H1 (cell line): ENCODE results near the gene SLCO4A1.

Source experiments
- BRCA1 ChIP-seq: IDR thresholded peaks from 2 replicates; pipeline ENCODE4 v1.6.1; 2012; ENCODE audit warnings: low read depth, low read length, improper control_type of control experiment
- CEBPB ChIP-seq: IDR thresholded peaks from 2 replicates; pipeline ENCODE4 v1.6.1; 2012; ENCODE audit warnings: low read depth, low read length
- EZH2 ChIP-seq: fragments of 200-600 bp; sonication (generic); IDR thresholded peaks from 2 replicates; pipeline ENCODE4 v1.7.1; 2012; ENCODE audit warnings: low read depth, mild to moderate bottlenecking, moderate library complexity, low read length, inconsistent platforms; ENCODE audit not compliant: severe bottlenecking
- JUN ChIP-seq: IDR thresholded peaks from 2 replicates; pipeline ENCODE4 v1.6.1; 2011; ENCODE audit warnings: low read depth, mild to moderate bottlenecking, improper control_type of control experiment, low read length
- POLR2A ChIP-seq, 2 experiments: IDR thresholded peaks; 1 replicate in 1 of 2; 2 replicates in 1 of 2; pipeline ENCODE4 v1.6.1; 2011; ENCODE audit warnings: low read depth in 2 of 2, low read length in 2 of 2, mild to moderate bottlenecking in 2 of 2; ENCODE audit errors: control extremely low read depth in 1 of 2
- SIX5 ChIP-seq: IDR thresholded peaks from 2 replicates; pipeline ENCODE4 v1.6.1; 2011; ENCODE audit warnings: mild to moderate bottlenecking, low read depth, low read length
- TCF12 ChIP-seq: IDR thresholded peaks from 2 replicates; pipeline ENCODE4 v1.6.1; 2011; ENCODE audit warnings: low read depth, mild to moderate bottlenecking, low read length
- YY1 ChIP-seq: IDR thresholded peaks from 2 replicates; pipeline ENCODE4 v1.6.1; 2011; ENCODE audit warnings: low read depth, mild to moderate bottlenecking, low read length
- ZNF274 ChIP-seq: IDR thresholded peaks from 2 replicates; pipeline ENCODE4 v1.7.0; 2012; ENCODE audit warnings: low read length, borderline replicate concordance; ENCODE audit errors: extremely low read depth
- TF ChIP-seq, protein P1 (sequence below), 3 experiments: IDR thresholded peaks; 1 replicate in 2 of 3; 2 replicates in 1 of 3; pipeline versions ENCODE4 v1.5.1 to v1.6.1; 2011; ENCODE audit warnings: low read length in 3 of 3, mild to moderate bottlenecking in 3 of 3, inconsistent platforms in 2 of 3, low read depth in 1 of 3, moderate library complexity in 1 of 3; ENCODE audit not compliant: insufficient read depth in 1 of 3; ENCODE audit errors: control extremely low read depth in 1 of 3
- TF ChIP-seq, protein P2 (sequence below): IDR thresholded peaks from 2 replicates; pipeline ENCODE4 v1.6.1; 2012; ENCODE audit warnings: inconsistent platforms

DNA sequence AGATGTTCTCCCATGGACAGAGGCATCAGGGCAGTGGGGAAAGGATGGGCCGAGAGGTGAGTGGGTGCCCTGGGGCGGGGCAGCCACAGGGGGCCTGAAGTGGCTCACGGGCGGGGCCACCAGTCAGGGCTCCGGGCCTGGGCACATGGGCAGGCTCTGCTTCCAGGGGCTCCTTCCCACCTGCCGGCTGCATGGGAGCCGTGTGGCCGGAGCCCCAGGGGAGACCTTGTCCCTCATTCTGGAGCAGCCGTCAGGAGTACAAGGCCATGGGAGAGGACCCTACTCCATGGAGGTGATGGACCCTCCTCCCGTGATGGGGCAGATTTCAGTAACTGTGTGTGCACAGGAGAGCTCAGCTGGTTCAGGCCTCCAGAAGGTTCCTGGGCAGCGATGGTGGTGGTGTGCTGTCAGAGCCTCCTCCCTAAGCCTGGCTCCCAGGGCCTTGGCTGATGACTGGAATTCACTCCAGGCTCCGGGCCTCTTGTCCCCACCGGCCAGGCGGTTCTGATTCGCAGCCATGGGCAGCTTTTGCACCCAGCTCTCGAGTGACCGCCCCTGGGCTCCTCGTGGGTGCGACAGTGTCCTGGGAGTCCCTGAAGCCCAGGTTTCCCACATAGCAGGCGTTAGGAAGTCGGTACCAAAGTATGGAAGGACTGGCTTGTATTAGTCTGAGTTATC is 6.2 kb downstream of the SLCO4A1 start:
- TF ChIP-seq, protein P1, sequence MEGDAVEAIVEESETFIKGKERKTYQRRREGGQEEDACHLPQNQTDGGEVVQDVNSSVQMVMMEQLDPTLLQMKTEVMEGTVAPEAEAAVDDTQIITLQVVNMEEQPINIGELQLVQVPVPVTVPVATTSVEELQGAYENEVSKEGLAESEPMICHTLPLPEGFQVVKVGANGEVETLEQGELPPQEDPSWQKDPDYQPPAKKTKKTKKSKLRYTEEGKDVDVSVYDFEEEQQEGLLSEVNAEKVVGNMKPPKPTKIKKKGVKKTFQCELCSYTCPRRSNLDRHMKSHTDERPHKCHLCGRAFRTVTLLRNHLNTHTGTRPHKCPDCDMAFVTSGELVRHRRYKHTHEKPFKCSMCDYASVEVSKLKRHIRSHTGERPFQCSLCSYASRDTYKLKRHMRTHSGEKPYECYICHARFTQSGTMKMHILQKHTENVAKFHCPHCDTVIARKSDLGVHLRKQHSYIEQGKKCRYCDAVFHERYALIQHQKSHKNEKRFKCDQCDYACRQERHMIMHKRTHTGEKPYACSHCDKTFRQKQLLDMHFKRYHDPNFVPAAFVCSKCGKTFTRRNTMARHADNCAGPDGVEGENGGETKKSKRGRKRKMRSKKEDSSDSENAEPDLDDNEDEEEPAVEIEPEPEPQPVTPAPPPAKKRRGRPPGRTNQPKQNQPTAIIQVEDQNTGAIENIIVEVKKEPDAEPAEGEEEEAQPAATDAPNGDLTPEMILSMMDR (IDR thresholded peaks at IDR 0.05; ENCODE audit: control extremely low read depth in 1 of 3, insufficient read depth in 1 of 3, low read depth in 1 of 3, low read length in 3 of 3), result no peak
- TF ChIP-seq JUN (no peak), TCF12 (no peak), EZH2 (no peak), CEBPB (no peak), ZNF274 (no peak), POLR2A (IDR thresholded peaks at IDR 0.05; ENCODE audit: control extremely low read depth in 1 of 2, low read depth in 2 of 2, low read length in 2 of 2) (no peak), BRCA1 (no peak), SIX5 (no peak), YY1 (no peak)
- TF ChIP-seq, protein P2, sequence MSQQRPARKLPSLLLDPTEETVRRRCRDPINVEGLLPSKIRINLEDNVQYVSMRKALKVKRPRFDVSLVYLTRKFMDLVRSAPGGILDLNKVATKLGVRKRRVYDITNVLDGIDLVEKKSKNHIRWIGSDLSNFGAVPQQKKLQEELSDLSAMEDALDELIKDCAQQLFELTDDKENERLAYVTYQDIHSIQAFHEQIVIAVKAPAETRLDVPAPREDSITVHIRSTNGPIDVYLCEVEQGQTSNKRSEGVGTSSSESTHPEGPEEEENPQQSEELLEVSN, result no peak
